Keratinocyte (primary cell): Measurements from ENCODE around the gene HLA-E. TPM values are rescaled to one million over a fixed set of nuclear protein-coding genes. Genes with fewer than 3 reads are reported as not detected.

Experiments used
- DNase-seq: peaks from one replicate; pipeline ENCODE4 v3.0.0-alpha.2; 2011; ENCODE audit warnings: low read depth, missing footprints, low spot score
- FAIRE-seq: peaks from 2 replicates; lab custom pipeline; 2011; peaks lifted over from hg19 to GRCh38; lab: Jason Lieb, UNC
- H2AFZ ChIP-seq: 2 replicates; pipeline ENCODE4 v1.6.0; 2012; ENCODE audit warnings: low read length, control low read depth, inconsistent platforms; ENCODE audit not compliant: control insufficient read depth
- H3K27ac ChIP-seq: 2 replicates; pipeline ENCODE4 v1.5.1; 2011; ENCODE audit warnings: low read length; ENCODE audit not compliant: control insufficient read depth, insufficient read depth
- H3K27me3 ChIP-seq: 3 replicates; pipeline ENCODE4 v1.6.0; 2011; ENCODE audit warnings: low read length; ENCODE audit not compliant: control insufficient read depth, insufficient read depth; ENCODE audit errors: extremely low read depth
- H3K36me3 ChIP-seq, 2 experiments: 2 replicates in 1 of 2; 3 replicates in 1 of 2; pipeline ENCODE4 v1.5.1; 2011; ENCODE audit warnings: low read length in 2 of 2, mild to moderate bottlenecking in 1 of 2; ENCODE audit not compliant: control insufficient read depth in 2 of 2, insufficient read depth in 2 of 2; ENCODE audit errors: extremely low read depth in 1 of 2
- H3K4me1 ChIP-seq: 3 replicates; pipeline ENCODE4 v1.5.1; 2011; ENCODE audit warnings: low read length; ENCODE audit not compliant: control insufficient read depth, insufficient read depth; ENCODE audit errors: extremely low read depth
- H3K4me2 ChIP-seq: 3 replicates; pipeline ENCODE4 v1.6.0; 2011; ENCODE audit warnings: low read depth, low read length; ENCODE audit not compliant: control insufficient read depth, insufficient read depth; ENCODE audit errors: extremely low read depth
- H3K4me3 ChIP-seq, 3 experiments: fragments of 200-600 bp in 1 of 3; sonication (generic) in 1 of 3; 2 replicates in 2 of 3; 3 replicates in 1 of 3; pipeline ENCODE4 v1.5.1; 2011 to 2016; ENCODE audit warnings: low read length in 3 of 3, mild to moderate bottlenecking in 3 of 3, control low read depth in 2 of 3, inconsistent platforms in 1 of 3, low read depth in 1 of 3, mixed read lengths in 1 of 3, mixed run types in 1 of 3, moderate library complexity in 1 of 3; ENCODE audit not compliant: control insufficient read depth in 2 of 3, insufficient read depth in 2 of 3; ENCODE audit errors: extremely low read depth in 1 of 3
- H3K79me2 ChIP-seq: 2 replicates; pipeline ENCODE4 v1.6.0; 2012; ENCODE audit warnings: low read length; ENCODE audit not compliant: control insufficient read depth, insufficient read depth
- H3K9ac ChIP-seq: 3 replicates; pipeline ENCODE4 v1.6.0; 2011; ENCODE audit warnings: low read length; ENCODE audit not compliant: control insufficient read depth, insufficient read depth; ENCODE audit errors: extremely low read depth
- H3K9me1 ChIP-seq: 3 replicates; pipeline ENCODE4 v1.6.0; 2011; ENCODE audit warnings: low read length; ENCODE audit not compliant: control insufficient read depth, insufficient read depth; ENCODE audit errors: extremely low read depth
- H3K9me3 ChIP-seq: 2 replicates; pipeline ENCODE4 v1.5.1; 2012; ENCODE audit warnings: low read depth, low read length; ENCODE audit not compliant: control insufficient read depth
- H4K20me1 ChIP-seq: 3 replicates; pipeline ENCODE4 v1.6.0; 2011; ENCODE audit warnings: low read length; ENCODE audit not compliant: control insufficient read depth, insufficient read depth; ENCODE audit errors: extremely low read depth
- CTCF ChIP-seq, 3 experiments: IDR thresholded peaks in 1 of 3; conservative IDR thresholded peaks in 1 of 3; optimal IDR thresholded peaks in 1 of 3; 2 replicates in 2 of 3; 3 replicates in 1 of 3; pipeline versions ENCODE3 to v1.5.1; 2011; ENCODE audit warnings: low read length in 3 of 3, mild to moderate bottlenecking in 3 of 3, moderate library complexity in 2 of 3, control low read depth in 1 of 3, inconsistent platforms in 1 of 3; ENCODE audit not compliant: insufficient read depth in 2 of 3; ENCODE audit errors: extremely low read depth in 1 of 3
- EZH2 ChIP-seq: IDR thresholded peaks from one replicate; pipeline ENCODE4 v1.6.1; 2012; ENCODE audit warnings: inconsistent platforms, mild to moderate bottlenecking, low read length, moderate library complexity
- dilution Hi-C: fragments of 300-500 bp; cut with MboI; formaldehyde crosslinking; loops from one replicate; pipeline ENCODE4 v1.7.0; 2020; ENCODE audit warnings: low sequenced_read_pairs; ENCODE audit not compliant: extremely low pct_ligation_motif_present
- polyA plus RNA-seq, 5 experiments: library from polyadenylated mRNA; depleted of rRNA in 3 of 5; stranded (reverse) in 3 of 5; stranded (forward) in 1 of 5; unstranded in 1 of 5; fragments of >200 nt; gene quantifications; 1 replicate in 1 of 5; 2 replicates in 3 of 5; 3 replicates in 1 of 5; pipeline versions ENCODE4 v1.2.1 to v1.2.3, GENCODE V29; 2011 to 2012; ENCODE audit warnings: missing spikeins in 2 of 5, low read depth in 1 of 5, low replicate concordance in 1 of 5

The HLA-E gene
- polyA plus RNA-seq, 1 donor (not counting 4 experiments of a cell fraction or from before 2014, with no cell fraction given), result 108 TPM

- peaks cover 13% of the 10 kb centered on the region for H3K4me1 ChIP-seq
- H2AFZ ChIP-seq, result peak overlapping the region; percentile 15
- no peaks in the 10 kb centered on the region for H3K9me3 ChIP-seq
- no peak overlapping the region for H3K4me3 ChIP-seq
- no peaks in the 10 kb centered on the region for H3K36me3 ChIP-seq
- H3K9me1 ChIP-seq, result no peaks in the 10 kb centered on the region
- dilution Hi-C loops, result no loop called here
- H3K4me2 ChIP-seq, result no peak overlapping the region
- H3K27ac ChIP-seq, result no peak overlapping the region
- no peak overlapping the region for H3K9ac ChIP-seq
- no peak for DNase-seq
- no peak for FAIRE-seq
- TF ChIP-seq EZH2 (no peak), CTCF (optimal IDR thresholded peaks at IDR 0.05 in 1 of 3, IDR thresholded peaks at IDR 0.05 in 1 of 3, conservative IDR thresholded peaks at IDR 0.05 in 1 of 3; ENCODE audit: extremely low read depth in 1 of 3, insufficient read depth in 2 of 3, low read length in 3 of 3) (no peak)
- H4K20me1 ChIP-seq, result no peaks in the 10 kb centered on the region
- H3K79me2 ChIP-seq, result no peaks in the 10 kb centered on the region
- H3K27me3 ChIP-seq, result no peaks in the 10 kb centered on the region
Measured at GRCh38 chr6:30511169-30511546, 21.8 kb downstream of the HLA-E start.

- TF ChIP-seq EZH2 (no peak), CTCF (optimal IDR thresholded peaks at IDR 0.05 in 1 of 3, IDR thresholded peaks at IDR 0.05 in 1 of 3, conservative IDR thresholded peaks at IDR 0.05 in 1 of 3; ENCODE audit: extremely low read depth in 1 of 3, insufficient read depth in 2 of 3, low read length in 3 of 3) (no peak)
- no peak overlapping the region for H3K9ac ChIP-seq
Measured at GRCh38 chr6:30513451-30513850, 24.1 kb downstream of the HLA-E start.

More at GRCh38 chr6:30513451-30513850, 24.1 kb downstream of the HLA-E start:
- Histone ChIP-seq H4K20me1 (no peaks in the 10 kb centered on the region), H3K27me3 (no peaks in the 10 kb centered on the region), H3K9me1 (no peaks in the 10 kb centered on the region), H3K4me2 (no peak overlapping the region), H3K27ac (no peak overlapping the region), H2AFZ (no peak overlapping the region), H3K79me2 (no peaks in the 10 kb centered on the region), H3K9me3 (no peaks in the 10 kb centered on the region), H3K4me1 (peaks cover 13% of the 10 kb centered on the region), H3K36me3 (no peaks in the 10 kb centered on the region), H3K4me3 (no peak overlapping the region)
- no peak for DNase-seq
- no peak for FAIRE-seq
- dilution Hi-C loops, result no loop called here
